ENCODE measurements around the gene PMAIP1. TPM values are rescaled to one million over a fixed set of nuclear protein-coding genes. Genes with fewer than 3 reads are reported as not detected.

Gene PMAIP1
- total RNA-seq, 3 donors from 2014 or later (not counting 1 experiment from before 2014, with no cell fraction given) = 211 to 514 (median 264) TPM

DNA sequence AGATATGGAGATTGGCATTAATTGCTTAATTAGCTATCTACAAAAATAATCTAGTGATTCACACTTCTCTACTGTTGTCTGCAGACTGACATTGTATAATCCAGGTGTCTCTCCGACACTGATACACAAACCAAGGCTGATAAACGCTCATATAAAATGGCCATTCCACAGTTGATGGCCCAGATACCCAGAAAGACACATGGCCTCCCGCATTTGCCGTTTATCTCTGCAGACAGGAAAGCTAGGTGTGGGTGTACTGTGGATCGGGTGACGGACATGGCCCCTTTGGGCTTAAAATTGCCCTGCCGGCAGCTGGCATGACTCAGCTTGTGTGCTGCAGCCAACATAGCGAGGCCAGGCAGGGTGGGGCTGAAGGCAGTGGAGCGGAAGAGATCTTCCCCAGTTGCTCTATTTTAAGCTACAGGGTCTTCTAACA is 18.5 kb downstream of the PMAIP1 start:
- H3K27ac Mint-ChIP-seq = peak overlapping the region in 1 of 2 donors; percentile 65
- peak; percentile 54 to 69 (median 63) for ATAC-seq
- intact Hi-C loops (cut with micrococcal nuclease) = loop anchor here (5.0 kb wide), 2 partner anchors 36 to 81 kb away; no protein-coding TSS in a partner anchor

DNA sequence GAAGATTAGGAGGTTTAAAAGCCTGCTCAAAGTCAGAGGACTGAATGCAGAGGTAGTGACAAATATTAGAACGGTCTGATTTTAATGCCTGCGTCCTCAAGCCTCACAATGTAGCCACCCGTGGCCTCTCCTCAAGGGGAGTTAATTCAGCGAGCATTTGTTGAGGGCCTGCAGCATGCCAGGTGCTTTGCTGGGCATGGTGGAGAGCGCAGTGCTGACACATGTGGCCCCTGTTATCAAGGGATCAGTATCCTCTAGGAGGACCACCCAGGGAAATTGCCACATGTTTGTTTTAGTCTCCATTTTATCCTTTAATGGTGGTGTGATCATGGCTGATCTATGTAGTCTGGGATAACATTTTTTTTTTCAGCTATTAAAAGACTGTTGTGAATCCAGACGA is 19.2 kb downstream of the PMAIP1 start:
- H3K4me3 Mint-ChIP-seq = no peak overlapping the region
- no peak overlapping the region for H3K27ac Mint-ChIP-seq
- ATAC-seq (no peak), DNase-seq (no peak)
- no peaks in the 10 kb centered on the region for H3K9me3 Mint-ChIP-seq
- Histone ChIP-seq H3K4me1 (ENCODE audit: control insufficient read depth, insufficient read depth, low read length) (peaks cover 17% of the 10 kb centered on the region), H3K4me3 (ENCODE audit: low read length) (no peak overlapping the region), H3K9me3 (ENCODE audit: control insufficient read depth, insufficient read depth, low read length) (no peaks in the 10 kb centered on the region), H3K27ac (ENCODE audit: low read length) (no peak overlapping the region), H3K36me3 (ENCODE audit: control insufficient read depth, insufficient read depth, low read length) (no peaks in the 10 kb centered on the region), H3K27me3 (ENCODE audit: control insufficient read depth, insufficient read depth, low read length) (no peaks in the 10 kb centered on the region)
- peaks cover 8 to 9% of the 10 kb centered on the region in 2 donors for H3K27me3 Mint-ChIP-seq (ENCODE audit: low read depth in 2 of 2)
- intact Hi-C loops (cut with micrococcal nuclease) = loop anchor here (5.0 kb wide), 2 partner anchors 37 to 82 kb away; no protein-coding TSS in a partner anchor
- H3K4me1 Mint-ChIP-seq = peaks cover 18 to 51% of the 10 kb centered on the region in 2 donors
- no peaks in the 10 kb centered on the region for H3K36me3 Mint-ChIP-seq
- TF ChIP-seq, protein P1, sequence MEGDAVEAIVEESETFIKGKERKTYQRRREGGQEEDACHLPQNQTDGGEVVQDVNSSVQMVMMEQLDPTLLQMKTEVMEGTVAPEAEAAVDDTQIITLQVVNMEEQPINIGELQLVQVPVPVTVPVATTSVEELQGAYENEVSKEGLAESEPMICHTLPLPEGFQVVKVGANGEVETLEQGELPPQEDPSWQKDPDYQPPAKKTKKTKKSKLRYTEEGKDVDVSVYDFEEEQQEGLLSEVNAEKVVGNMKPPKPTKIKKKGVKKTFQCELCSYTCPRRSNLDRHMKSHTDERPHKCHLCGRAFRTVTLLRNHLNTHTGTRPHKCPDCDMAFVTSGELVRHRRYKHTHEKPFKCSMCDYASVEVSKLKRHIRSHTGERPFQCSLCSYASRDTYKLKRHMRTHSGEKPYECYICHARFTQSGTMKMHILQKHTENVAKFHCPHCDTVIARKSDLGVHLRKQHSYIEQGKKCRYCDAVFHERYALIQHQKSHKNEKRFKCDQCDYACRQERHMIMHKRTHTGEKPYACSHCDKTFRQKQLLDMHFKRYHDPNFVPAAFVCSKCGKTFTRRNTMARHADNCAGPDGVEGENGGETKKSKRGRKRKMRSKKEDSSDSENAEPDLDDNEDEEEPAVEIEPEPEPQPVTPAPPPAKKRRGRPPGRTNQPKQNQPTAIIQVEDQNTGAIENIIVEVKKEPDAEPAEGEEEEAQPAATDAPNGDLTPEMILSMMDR (IDR thresholded peaks at IDR 0.05) = no peak
- 97% methylated on average over 6 of the region's 6 CpGs for WGBS (ENCODE audit: insufficient coverage)

More for the DNA sequence above, 18.5 kb downstream of the PMAIP1 start:
- H3K4me1 ChIP-seq (ENCODE audit: control insufficient read depth, insufficient read depth, low read length) = peaks cover 17% of the 10 kb centered on the region
- DNase-seq = peak in 1 of 2 donors; percentile 23
- no peak overlapping the region for H3K4me3 ChIP-seq (ENCODE audit: low read length)
- no peak overlapping the region for H3K27ac ChIP-seq (ENCODE audit: low read length)
- H3K9me3 Mint-ChIP-seq = no peaks in the 10 kb centered on the region
- no peaks in the 10 kb centered on the region for H3K36me3 Mint-ChIP-seq
- whole genome bisulfite sequencing (ENCODE audit: insufficient coverage) = 22% methylated on average over 9 of the region's 9 CpGs
- H3K27me3 Mint-ChIP-seq (ENCODE audit: low read depth in 2 of 2) = peaks cover 2 to 6% of the 10 kb centered on the region in 2 donors
- no peaks in the 10 kb centered on the region for H3K36me3 ChIP-seq (ENCODE audit: control insufficient read depth, insufficient read depth, low read length)
- peaks cover 18 to 49% of the 10 kb centered on the region in 2 donors for H3K4me1 Mint-ChIP-seq
- H3K9me3 ChIP-seq (ENCODE audit: control insufficient read depth, insufficient read depth, low read length) = no peaks in the 10 kb centered on the region
- TF ChIP-seq, protein P1 (IDR thresholded peaks at IDR 0.05) = no peak
- no peaks in the 10 kb centered on the region for H3K27me3 ChIP-seq (ENCODE audit: control insufficient read depth, insufficient read depth, low read length)
- peak overlapping the region; percentile 38 for H3K4me3 Mint-ChIP-seq

DNA sequence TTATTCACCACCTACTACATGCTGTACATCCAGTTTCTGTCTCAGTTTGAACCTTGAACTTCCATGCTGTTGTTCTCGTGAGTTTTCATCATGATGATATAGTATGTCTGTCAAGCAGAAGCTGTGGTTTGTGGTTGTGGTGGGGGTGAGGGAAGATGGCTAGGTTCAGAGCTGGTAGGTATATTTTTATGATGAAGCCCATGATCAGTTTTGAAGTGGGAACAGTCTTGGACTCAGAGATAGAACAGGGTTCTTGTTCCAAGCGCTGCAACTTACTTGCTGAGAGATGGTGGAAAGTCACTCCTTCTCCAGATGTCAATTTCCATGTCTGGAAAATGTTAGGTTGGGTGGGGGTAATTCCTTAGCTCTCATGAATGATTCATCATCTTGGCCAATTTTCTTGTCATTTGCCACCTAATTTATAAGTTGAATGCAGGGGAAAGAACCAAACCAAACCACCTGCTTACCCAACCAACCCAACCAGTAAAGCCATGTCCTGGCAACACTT is 21.6 kb downstream of the PMAIP1 start:
- 7% methylated on average over 2 of the region's 2 CpGs for WGBS (ENCODE audit: insufficient coverage)
- Mint-ChIP-seq H3K36me3 (no peaks in the 10 kb centered on the region), H3K27me3 (ENCODE audit: low read depth in 2 of 2) (peaks cover 10 to 18% of the 10 kb centered on the region in 2 donors), H3K4me3 (peak overlapping the region; percentile 40), H3K9me3 (no peaks in the 10 kb centered on the region), H3K4me1 (peaks cover 18 to 43% of the 10 kb centered on the region in 2 donors), H3K27ac (peak overlapping the region in 1 of 2 donors; percentile 81)
- H3K27me3 ChIP-seq (ENCODE audit: control insufficient read depth, insufficient read depth, low read length) = no peaks in the 10 kb centered on the region
- intact Hi-C loops (cut with micrococcal nuclease) = loop anchor here (1.0 kb wide), 2 partner anchors 16 to 21 kb away; no protein-coding TSS in a partner anchor
- no peaks in the 10 kb centered on the region for H3K9me3 ChIP-seq (ENCODE audit: control insufficient read depth, insufficient read depth, low read length)
- DNase-seq = peak; percentile 47 to 68
- TF ChIP-seq, protein P1 (IDR thresholded peaks at IDR 0.05) = no peak
- peaks cover 17% of the 10 kb centered on the region for H3K4me1 ChIP-seq (ENCODE audit: control insufficient read depth, insufficient read depth, low read length)
- H3K27ac ChIP-seq (ENCODE audit: low read length) = no peak overlapping the region
- ATAC-seq = peak; percentile 67 to 80 (median 68)
- H3K36me3 ChIP-seq (ENCODE audit: control insufficient read depth, insufficient read depth, low read length) = no peaks in the 10 kb centered on the region
- no peak overlapping the region for H3K4me3 ChIP-seq (ENCODE audit: low read length)
